Measurements from ENCODE around the gene RIPOR3. TPM values are rescaled to one million over a fixed set of nuclear protein-coding genes. Genes with fewer than 3 reads are reported as not detected.

RIPOR3 gene
- total and polyA plus RNA-seq, 9 of the 15 experiments (the other 6 are each of a cell fraction or from before 2014, with no cell fraction given), result 3.3 to 62.7 (median 21.4) TPM

DNA sequence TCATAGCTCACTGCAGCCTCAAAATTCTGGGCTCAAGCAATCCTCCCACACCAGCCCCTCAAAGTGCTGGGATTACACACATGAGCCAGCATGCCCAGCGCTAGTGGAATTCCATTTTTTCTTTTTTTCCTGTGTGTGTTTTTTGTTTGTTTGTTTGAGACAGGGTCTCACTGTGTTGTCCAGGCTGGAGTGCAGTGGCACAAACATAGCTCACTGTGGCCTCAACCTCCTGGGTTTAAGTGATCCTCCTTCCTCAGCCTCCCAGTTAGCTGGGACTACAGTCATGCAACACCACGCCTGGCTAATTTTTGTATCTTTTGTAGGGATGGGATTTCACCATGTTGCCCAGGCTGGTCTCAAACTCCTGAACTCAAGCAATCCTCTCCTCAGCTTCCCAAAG lies 26.0 kb upstream of the RIPOR3 start (continued):
- TF ChIP-seq, protein P1, sequence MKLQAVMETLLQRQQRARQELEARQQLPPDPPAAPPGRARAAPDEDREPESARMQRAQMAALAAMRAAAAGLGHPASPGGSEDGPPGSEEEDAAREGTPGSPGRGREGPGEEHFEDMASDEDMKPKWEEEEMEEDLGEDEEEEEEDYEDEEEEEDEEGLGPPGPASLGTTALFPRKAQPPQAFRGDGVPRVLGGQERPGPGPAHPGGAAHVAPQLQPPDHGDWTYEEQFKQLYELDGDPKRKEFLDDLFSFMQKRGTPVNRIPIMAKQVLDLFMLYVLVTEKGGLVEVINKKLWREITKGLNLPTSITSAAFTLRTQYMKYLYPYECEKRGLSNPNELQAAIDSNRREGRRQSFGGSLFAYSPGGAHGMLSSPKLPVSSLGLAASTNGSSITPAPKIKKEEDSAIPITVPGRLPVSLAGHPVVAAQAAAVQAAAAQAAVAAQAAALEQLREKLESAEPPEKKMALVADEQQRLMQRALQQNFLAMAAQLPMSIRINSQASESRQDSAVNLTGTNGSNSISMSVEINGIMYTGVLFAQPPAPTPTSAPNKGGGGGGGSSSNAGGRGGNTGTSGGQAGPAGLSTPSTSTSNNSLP (IDR thresholded peaks at IDR 0.05; ENCODE audit: borderline replicate concordance, low read depth, low read length), result no peak
- TF ChIP-seq, protein P2, sequence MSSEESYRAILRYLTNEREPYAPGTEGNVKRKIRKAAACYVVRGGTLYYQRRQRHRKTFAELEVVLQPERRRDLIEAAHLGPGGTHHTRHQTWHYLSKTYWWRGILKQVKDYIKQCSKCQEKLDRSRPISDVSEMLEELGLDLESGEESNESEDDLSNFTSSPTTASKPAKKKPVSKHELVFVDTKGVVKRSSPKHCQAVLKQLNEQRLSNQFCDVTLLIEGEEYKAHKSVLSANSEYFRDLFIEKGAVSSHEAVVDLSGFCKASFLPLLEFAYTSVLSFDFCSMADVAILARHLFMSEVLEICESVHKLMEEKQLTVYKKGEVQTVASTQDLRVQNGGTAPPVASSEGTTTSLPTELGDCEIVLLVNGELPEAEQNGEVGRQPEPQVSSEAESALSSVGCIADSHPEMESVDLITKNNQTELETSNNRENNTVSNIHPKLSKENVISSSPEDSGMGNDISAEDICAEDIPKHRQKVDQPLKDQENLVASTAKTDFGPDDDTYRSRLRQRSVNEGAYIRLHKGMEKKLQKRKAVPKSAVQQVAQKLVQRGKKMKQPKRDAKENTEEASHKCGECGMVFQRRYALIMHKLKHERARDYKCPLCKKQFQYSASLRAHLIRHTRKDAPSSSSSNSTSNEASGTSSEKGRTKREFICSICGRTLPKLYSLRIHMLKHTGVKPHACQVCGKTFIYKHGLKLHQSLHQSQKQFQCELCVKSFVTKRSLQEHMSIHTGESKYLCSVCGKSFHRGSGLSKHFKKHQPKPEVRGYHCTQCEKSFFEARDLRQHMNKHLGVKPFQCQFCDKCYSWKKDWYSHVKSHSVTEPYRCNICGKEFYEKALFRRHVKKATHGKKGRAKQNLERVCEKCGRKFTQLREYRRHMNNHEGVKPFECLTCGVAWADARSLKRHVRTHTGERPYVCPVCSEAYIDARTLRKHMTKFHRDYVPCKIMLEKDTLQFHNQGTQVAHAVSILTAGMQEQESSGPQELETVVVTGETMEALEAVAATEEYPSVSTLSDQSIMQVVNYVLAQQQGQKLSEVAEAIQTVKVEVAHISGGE (CRISPR knock-in tag; IDR thresholded peaks at IDR 0.05), result peak in 1 of 3 experiments; percentile 92; a peak in 2 of 6 replicates
- TF ChIP-seq NBN (IDR thresholded peaks at IDR 0.05; ENCODE audit: low read depth) (no peak), SREBF2 (CRISPR knock-in tag; IDR thresholded peaks at IDR 0.05) (no peak), ZFP1 (CRISPR knock-in tag; IDR thresholded peaks at IDR 0.05) (no peak)

Data from K562 (cell line).